ENCODE results near the gene MTHFD2L. TPM values are rescaled to one million over a fixed set of nuclear protein-coding genes. Genes with fewer than 3 reads are reported as not detected.

MTHFD2L gene
- polyA plus RNA-seq, 1 donor from 2014 or later, result 43.5 TPM

GRCh38 chr4:74325886-74326285 is 168.0 kb downstream of the MTHFD2L start:
- H4K20me1 ChIP-seq (ENCODE audit: insufficient read depth), result no peaks in the 10 kb centered on the region
- no peaks in the 10 kb centered on the region for H3K27me3 ChIP-seq (ENCODE audit: insufficient read depth, low read depth, low read length)
- no peak overlapping the region for H3K9ac ChIP-seq (ENCODE audit: low read length)
- H3K79me2 ChIP-seq (replicated peaks; ENCODE audit: insufficient read depth, low read length), result no peaks in the 10 kb centered on the region
- no peak overlapping the region for H2AFZ ChIP-seq (ENCODE audit: low read depth, low read length)
- H3F3A ChIP-seq (ENCODE audit: insufficient read depth, low read length, poor library complexity, severe bottlenecking), result no peaks in the 10 kb centered on the region
- no peak overlapping the region for H3K4me2 ChIP-seq (ENCODE audit: low read length)
- H3K9me3 ChIP-seq (ENCODE audit: low read length), result no peaks in the 10 kb centered on the region
- TF ChIP-seq TAF1 (IDR thresholded peaks at IDR 0.05; ENCODE audit: low read depth) (no peak), POLR2AphosphoS5 (IDR thresholded peaks at IDR 0.05) (no peak), CTCF (IDR thresholded peaks at IDR 0.05; ENCODE audit: poor library complexity, severe bottlenecking) (no peak), MXI1 (conservative IDR thresholded peaks at IDR 0.05; ENCODE audit: poor library complexity, severe bottlenecking) (no peak), SMC3 (conservative IDR thresholded peaks at IDR 0.05; ENCODE audit: poor library complexity) (no peak)
- H3K9me2 ChIP-seq (ENCODE audit: insufficient read depth, low read length), result no peaks in the 10 kb centered on the region
- H3K27ac ChIP-seq (ENCODE audit: low read length), result no peak overlapping the region
- H3K4me3 ChIP-seq (ENCODE audit: low read length), result no peak overlapping the region
- H3K36me3 ChIP-seq (ENCODE audit: insufficient read depth, low read length), result no peaks in the 10 kb centered on the region

GRCh38 chr4:74327762-74328161 is 169.8 kb downstream of the MTHFD2L start:
- Histone ChIP-seq H3K9me2 (ENCODE audit: insufficient read depth, low read length) (no peaks in the 10 kb centered on the region), H3K4me2 (ENCODE audit: low read length) (no peak overlapping the region), H3K27ac (ENCODE audit: low read length) (no peak overlapping the region), H4K20me1 (ENCODE audit: insufficient read depth) (no peaks in the 10 kb centered on the region), H3K27me3 (ENCODE audit: insufficient read depth, low read depth, low read length) (no peaks in the 10 kb centered on the region), H3K9me3 (ENCODE audit: low read length) (no peaks in the 10 kb centered on the region), H3K9ac (ENCODE audit: low read length) (no peak overlapping the region), H3K4me3 (ENCODE audit: low read length) (no peak overlapping the region), H2AFZ (ENCODE audit: low read depth, low read length) (no peak overlapping the region), H3K36me3 (ENCODE audit: insufficient read depth, low read length) (no peaks in the 10 kb centered on the region), H3F3A (ENCODE audit: insufficient read depth, low read length, poor library complexity, severe bottlenecking) (no peaks in the 10 kb centered on the region), H3K79me2 (replicated peaks; ENCODE audit: insufficient read depth, low read length) (no peaks in the 10 kb centered on the region)
- TF ChIP-seq EP300 (conservative IDR thresholded peaks at IDR 0.05; ENCODE audit: poor library complexity, severe bottlenecking) (no peak), POLR2AphosphoS5 (IDR thresholded peaks at IDR 0.05) (no peak), REST (IDR thresholded peaks at IDR 0.05; ENCODE audit: borderline replicate concordance) (no peak), SMC3 (conservative IDR thresholded peaks at IDR 0.05; ENCODE audit: poor library complexity) (no peak), CTCF (IDR thresholded peaks at IDR 0.05; ENCODE audit: poor library complexity, severe bottlenecking) (no peak), TAF1 (IDR thresholded peaks at IDR 0.05; ENCODE audit: low read depth) (no peak), RAD21 (conservative IDR thresholded peaks at IDR 0.05) (no peak)

Data from neural cell (in vitro differentiated cells).